HG02571 (cell line): ENCODE measurements around the gene RHEB.

ENCODE experiments used
- ATAC-seq: cut with Tn5 transposase; IDR thresholded peaks from one replicate; pipeline ENCODE4 v1.9.1; 2021; ENCODE audit warnings: mild to moderate bottlenecking, moderate library complexity; ENCODE audit not compliant: unreplicated experiment

The RHEB gene

GRCh38 chr7:151435103-151435916, 84.4 kb downstream of the RHEB start:
- no peak for ATAC-seq

DNA sequence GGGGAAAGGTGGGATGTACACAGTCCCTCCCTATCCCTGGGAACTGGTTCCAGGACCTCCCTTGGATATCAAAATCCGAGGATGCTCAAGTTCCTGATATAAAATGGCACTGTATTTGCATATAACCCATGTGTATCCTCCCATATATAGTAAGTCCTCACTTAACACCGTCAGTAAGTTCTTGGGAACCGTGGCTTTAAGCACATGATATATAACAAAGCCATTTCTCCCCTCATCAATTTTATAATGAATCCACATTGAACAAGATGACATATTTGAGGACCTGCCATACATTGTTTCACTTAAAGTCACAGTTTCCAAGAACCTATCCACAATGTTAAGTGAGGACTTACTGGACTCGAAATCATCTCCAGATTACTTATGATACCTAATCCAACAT, 85.1 kb downstream of the RHEB start:
- no peak for ATAC-seq

DNA sequence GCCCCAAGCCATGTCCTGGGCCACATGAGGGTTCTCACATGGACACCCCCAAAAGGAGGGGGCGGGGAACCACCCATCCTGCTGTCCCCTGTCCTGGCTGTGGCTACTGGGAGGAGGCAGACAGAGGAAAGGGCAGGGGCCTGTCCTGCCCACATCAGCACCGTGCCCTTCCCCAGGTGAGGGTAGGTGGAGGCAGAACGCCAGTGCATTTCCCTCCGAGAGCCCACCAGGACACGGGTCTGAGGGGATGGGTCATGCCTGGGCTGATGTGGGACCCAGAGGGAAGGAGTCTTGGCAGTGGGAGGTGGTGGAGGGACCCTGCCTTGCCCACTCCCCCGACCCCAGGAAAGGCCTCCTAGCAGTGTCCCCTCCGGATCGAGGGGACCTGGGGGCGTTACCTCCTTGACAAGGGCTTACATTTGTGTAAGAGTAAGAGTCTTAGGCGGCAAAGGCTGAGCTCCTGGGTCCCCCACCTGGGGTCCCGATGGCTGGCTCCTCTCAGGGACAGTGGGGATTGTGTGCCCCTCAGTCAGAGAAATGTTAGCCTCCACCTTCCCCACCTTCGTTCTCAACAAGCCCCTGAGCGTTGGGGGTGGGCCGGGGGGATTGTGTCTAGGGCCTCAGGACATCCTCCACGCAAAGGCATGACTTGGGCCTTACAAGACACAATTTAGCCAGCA, 85.8 kb downstream of the RHEB start:
- no peak for ATAC-seq

- no peak for ATAC-seq
Observed at GRCh38 chr7:151432658-151433521, 86.8 kb downstream of the RHEB start.

- no peak for ATAC-seq
Observed at GRCh38 chr7:151431768-151432311, 87.9 kb downstream of the RHEB start.

DNA sequence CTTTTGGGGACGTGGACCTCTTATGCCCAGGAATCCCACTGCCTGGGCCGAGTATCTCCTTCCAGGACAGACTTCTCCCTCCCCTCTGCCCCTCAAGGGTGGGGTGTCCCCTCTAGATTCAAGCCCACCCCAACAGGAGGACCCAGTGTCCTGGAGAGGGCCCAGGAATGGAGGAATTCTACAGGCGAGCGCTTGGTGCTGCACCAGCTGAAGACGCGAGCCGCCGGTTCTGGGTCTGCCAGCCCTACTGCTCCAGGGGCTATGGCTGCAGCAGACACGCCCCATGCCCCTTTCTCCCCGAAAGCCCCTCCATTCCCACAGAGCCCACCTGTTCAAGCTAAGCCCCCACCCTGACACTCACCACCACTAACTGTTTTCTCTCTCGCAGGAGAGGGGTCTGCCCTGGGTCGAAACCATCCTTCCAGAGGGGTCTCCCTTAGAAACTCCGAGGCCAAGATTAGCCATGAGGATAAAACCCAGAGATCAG, 88.4 kb downstream of the RHEB start:
- no peak for ATAC-seq

GRCh38 chr7:151430391-151431205, 89.1 kb downstream of the RHEB start:
- ATAC-seq: no peak

DNA sequence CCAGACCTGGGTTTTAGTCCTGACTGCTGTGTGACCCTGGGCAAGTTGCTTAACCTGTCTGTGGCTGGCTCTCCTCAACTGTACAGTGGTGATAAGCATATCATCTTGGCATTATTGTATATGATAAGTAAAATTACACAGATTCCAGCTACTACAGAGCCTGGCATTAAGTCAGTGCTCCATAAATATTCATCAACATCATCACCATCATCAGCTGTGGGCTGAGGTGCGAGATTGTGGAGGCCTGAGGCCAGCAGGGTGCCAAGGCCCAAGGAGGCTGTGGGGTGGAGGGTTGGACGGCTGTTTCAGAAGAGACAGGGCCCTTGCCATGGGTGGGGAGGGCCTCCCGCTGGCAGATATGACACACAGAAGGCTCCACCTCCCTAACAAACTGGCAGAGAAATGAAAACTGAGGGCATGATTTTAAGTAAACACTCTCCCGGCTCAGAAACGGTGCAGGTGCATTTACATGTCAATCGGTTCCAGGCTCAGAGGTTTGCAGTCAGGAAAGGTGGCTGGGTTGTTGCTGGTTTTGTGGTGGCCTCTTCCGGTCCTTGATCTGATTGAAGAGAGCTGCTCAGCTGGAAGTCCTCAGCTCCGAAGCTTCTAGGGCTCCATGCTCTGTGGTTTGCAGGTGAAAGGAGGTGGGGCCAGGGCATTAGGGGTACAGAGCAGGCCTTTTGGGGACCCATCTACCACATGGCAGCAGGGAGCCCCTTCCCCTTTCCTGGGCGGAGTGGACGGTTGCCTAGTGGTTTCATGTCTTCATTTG, 89.9 kb downstream of the RHEB start:
- ATAC-seq: no peak

GRCh38 chr7:151429237-151429559, 90.5 kb downstream of the RHEB start:
- no peak for ATAC-seq

- no peak for ATAC-seq
Observed at GRCh38 chr7:151428378-151429236, 91.1 kb downstream of the RHEB start.

DNA sequence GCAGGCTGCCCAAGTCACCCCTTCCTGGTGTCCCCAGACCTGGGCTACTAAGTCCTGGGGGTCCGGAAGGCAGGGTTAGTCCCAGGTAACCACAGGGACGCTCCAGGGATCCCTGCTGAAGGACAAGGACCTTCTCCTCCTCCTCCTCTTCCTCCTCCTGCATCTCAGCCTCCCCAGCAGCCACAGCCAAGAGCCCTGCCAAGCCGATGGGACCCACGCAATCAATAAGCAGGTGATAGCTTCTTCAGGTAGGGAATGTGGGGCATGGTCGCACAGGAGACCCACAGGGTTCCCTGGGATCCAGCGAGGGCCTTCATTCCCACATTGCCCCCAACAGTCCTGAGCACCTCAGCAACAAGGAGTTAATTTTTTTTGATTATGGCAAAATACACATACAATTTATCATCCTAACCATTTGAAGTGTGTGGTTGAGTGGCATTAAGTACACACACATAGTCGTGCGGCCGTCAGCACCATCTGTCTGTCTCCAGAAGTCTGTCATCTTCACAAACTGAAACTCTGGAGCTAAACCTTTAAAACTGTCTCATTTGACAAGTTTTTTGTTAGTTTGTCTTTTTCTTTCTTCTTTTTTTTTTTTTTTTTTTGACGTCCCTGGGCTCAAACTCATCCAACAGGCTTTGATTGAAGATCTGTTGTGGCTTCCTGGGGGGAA, 91.9 kb downstream of the RHEB start:
- ATAC-seq: no peak

- ATAC-seq: no peak
Observed at GRCh38 chr7:151426904-151427704, 92.6 kb downstream of the RHEB start.

- ATAC-seq: no peak
Observed at GRCh38 chr7:151426441-151426903, 93.2 kb downstream of the RHEB start.

GRCh38 chr7:151425670-151426440, 93.8 kb downstream of the RHEB start:
- ATAC-seq: no peak

- ATAC-seq: no peak
Observed at GRCh38 chr7:151424799-151425198, 94.9 kb downstream of the RHEB start.

GRCh38 chr7:151423936-151424335, 95.8 kb downstream of the RHEB start:
- ATAC-seq: no peak
